OCI-LY1 (cell line): Measurements from ENCODE around the gene SEMA3C.

Experiments used
- H2AFZ ChIP-seq: fragments of 200-600 bp; sonication (generic), shearing (Covaris generic); 2 replicates; pipeline ENCODE4 v1.6.0; 2014; ENCODE audit warnings: antibody characterized with exemption, mild to moderate bottlenecking, low read length
- H3F3A ChIP-seq: fragments of 200-600 bp; sonication (generic), shearing (Covaris generic); 2 replicates; pipeline ENCODE4 v1.6.0; 2014; ENCODE audit warnings: mild to moderate bottlenecking, antibody characterized with exemption, low read length, moderate library complexity; ENCODE audit not compliant: insufficient read depth
- H3K27ac ChIP-seq: fragments of 200-600 bp; sonication (generic); 2 replicates; pipeline ENCODE4 v1.5.1; 2014; ENCODE audit warnings: low read length, mixed run types, mild to moderate bottlenecking, low read depth; ENCODE audit not compliant: poor library complexity, severe bottlenecking
- H3K27me3 ChIP-seq: fragments of 200-600 bp; sonication (generic); 2 replicates; pipeline ENCODE4 v1.6.0; 2014; ENCODE audit warnings: antibody characterized with exemption, mild to moderate bottlenecking, low read length, moderate library complexity; ENCODE audit not compliant: insufficient read depth
- H3K36me3 ChIP-seq: fragments of 200-600 bp; sonication (generic); 2 replicates; pipeline ENCODE4 v1.6.1; 2014; ENCODE audit warnings: mild to moderate bottlenecking, antibody characterized with exemption, low read length, moderate library complexity, mixed read lengths; ENCODE audit not compliant: insufficient read depth
- H3K4me1 ChIP-seq: fragments of 200-600 bp; sonication (generic); 2 replicates; pipeline ENCODE4 v1.5.1; 2014; ENCODE audit warnings: mild to moderate bottlenecking, low read length, moderate library complexity; ENCODE audit not compliant: insufficient read depth, severe bottlenecking
- H3K4me2 ChIP-seq: fragments of 200-600 bp; sonication (generic), shearing (Covaris generic); 2 replicates; pipeline ENCODE4 v1.6.1; 2014; ENCODE audit warnings: low read length
- H3K4me3 ChIP-seq: fragments of 200-600 bp; sonication (generic); 2 replicates; pipeline ENCODE4 v1.5.1; 2014; ENCODE audit warnings: low read length, low read depth, mild to moderate bottlenecking, mixed read lengths; ENCODE audit not compliant: poor library complexity, severe bottlenecking
- H3K79me2 ChIP-seq: fragments of 200-600 bp; shearing (Covaris generic); 2 replicates; pipeline ENCODE4 v1.6.1; 2016; ENCODE audit warnings: mixed run types, low read length, mixed read lengths; ENCODE audit not compliant: insufficient read depth
- H3K9ac ChIP-seq: fragments of 200-600 bp; sonication (generic), shearing (Covaris generic); 2 replicates; pipeline ENCODE4 v1.6.1; 2014; ENCODE audit warnings: mild to moderate bottlenecking, low read length, mixed read lengths
- H3K9me2 ChIP-seq: fragments of 200-600 bp; sonication (generic), shearing (Covaris generic); 2 replicates; pipeline ENCODE4 v1.6.1; 2014; ENCODE audit warnings: low read depth, mild to moderate bottlenecking, low read length, mixed read lengths
- H3K9me3 ChIP-seq: fragments of 200-600 bp; shearing (Covaris generic); 2 replicates; pipeline ENCODE4 v1.6.1; 2014; ENCODE audit warnings: low read length, mixed read lengths
- H4K20me1 ChIP-seq: fragments of 200-600 bp; sonication (generic), shearing (Covaris generic); 2 replicates; pipeline ENCODE4 v1.6.0; 2016; ENCODE audit warnings: mild to moderate bottlenecking, low read length; ENCODE audit not compliant: insufficient read depth
- EZH2 ChIP-seq: fragments of 200-600 bp; sonication (generic), shearing (Covaris generic); IDR thresholded peaks from 2 replicates; pipeline ENCODE4 v1.8.0; 2017; ENCODE audit warnings: borderline replicate concordance, mixed run types, mild to moderate bottlenecking, antibody characterized with exemption, low read length, moderate library complexity, mixed read lengths
- TF ChIP-seq, protein P1 (sequence below): fragments of 200-600 bp; sonication (generic), shearing (Covaris generic); IDR thresholded peaks from 2 replicates; pipeline ENCODE4 v1.5.1; 2017; ENCODE audit warnings: mild to moderate bottlenecking, antibody characterized with exemption, low read length, moderate library complexity, mixed read lengths

Gene SEMA3C

DNA sequence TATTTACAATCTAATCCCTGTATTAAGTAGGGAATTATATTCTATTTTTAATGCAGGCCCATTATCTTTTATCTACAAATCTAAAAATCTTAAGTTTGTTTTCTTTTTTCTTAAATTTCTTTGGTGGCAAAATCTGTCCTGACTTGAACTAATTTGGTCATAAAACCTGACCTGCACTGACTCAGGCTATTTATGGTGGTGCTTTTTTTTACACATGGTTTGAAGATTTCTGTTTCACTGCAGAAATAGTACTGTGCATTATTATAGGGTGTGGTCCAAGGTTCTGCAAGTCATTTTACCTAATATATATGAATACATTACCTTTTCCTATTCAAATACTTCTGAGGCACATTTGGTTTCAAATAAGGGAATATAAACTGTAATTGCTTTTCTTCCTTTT lies 143.4 kb downstream of the SEMA3C start:
- Histone ChIP-seq H3F3A (no peaks in the 10 kb centered on the region), H3K79me2 (no peaks in the 10 kb centered on the region), H3K9me2 (no peaks in the 10 kb centered on the region), H3K27ac (no peak overlapping the region), H3K27me3 (no peaks in the 10 kb centered on the region), H3K9me3 (no peaks in the 10 kb centered on the region), H3K4me1 (no peaks in the 10 kb centered on the region), H3K4me3 (no peak overlapping the region), H3K36me3 (no peaks in the 10 kb centered on the region), H3K9ac (no peak overlapping the region), H3K4me2 (no peak overlapping the region), H4K20me1 (no peaks in the 10 kb centered on the region), H2AFZ (no peak overlapping the region)
- TF ChIP-seq EZH2 = no peak
- TF ChIP-seq, protein P1, sequence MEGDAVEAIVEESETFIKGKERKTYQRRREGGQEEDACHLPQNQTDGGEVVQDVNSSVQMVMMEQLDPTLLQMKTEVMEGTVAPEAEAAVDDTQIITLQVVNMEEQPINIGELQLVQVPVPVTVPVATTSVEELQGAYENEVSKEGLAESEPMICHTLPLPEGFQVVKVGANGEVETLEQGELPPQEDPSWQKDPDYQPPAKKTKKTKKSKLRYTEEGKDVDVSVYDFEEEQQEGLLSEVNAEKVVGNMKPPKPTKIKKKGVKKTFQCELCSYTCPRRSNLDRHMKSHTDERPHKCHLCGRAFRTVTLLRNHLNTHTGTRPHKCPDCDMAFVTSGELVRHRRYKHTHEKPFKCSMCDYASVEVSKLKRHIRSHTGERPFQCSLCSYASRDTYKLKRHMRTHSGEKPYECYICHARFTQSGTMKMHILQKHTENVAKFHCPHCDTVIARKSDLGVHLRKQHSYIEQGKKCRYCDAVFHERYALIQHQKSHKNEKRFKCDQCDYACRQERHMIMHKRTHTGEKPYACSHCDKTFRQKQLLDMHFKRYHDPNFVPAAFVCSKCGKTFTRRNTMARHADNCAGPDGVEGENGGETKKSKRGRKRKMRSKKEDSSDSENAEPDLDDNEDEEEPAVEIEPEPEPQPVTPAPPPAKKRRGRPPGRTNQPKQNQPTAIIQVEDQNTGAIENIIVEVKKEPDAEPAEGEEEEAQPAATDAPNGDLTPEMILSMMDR = no peak

DNA sequence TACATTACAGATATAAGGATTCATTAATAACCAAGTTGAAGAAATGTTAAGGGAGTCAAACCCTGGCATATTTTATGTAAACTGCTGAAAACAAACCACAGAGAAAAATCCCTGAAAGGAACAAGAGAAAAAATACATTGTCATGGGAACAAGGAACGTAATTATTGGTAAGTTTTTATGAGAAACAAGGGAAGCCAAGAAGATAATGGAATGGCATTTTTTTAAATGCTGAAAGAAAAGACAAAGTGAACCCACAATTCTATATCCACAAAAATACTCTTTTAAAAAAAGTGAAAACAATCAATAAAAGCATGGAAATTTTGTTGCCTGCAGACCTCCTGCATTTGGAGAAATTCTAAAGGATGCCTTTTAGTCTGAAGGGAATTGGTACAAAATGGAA lies 144.0 kb downstream of the SEMA3C start:
- Histone ChIP-seq H3K27ac (no peak overlapping the region), H3K4me2 (no peak overlapping the region), H2AFZ (no peak overlapping the region), H3K36me3 (no peaks in the 10 kb centered on the region), H3K79me2 (no peaks in the 10 kb centered on the region), H4K20me1 (no peaks in the 10 kb centered on the region), H3K4me1 (no peaks in the 10 kb centered on the region), H3F3A (no peaks in the 10 kb centered on the region), H3K9me3 (no peaks in the 10 kb centered on the region), H3K4me3 (no peak overlapping the region), H3K27me3 (no peaks in the 10 kb centered on the region), H3K9ac (no peak overlapping the region), H3K9me2 (no peaks in the 10 kb centered on the region)
- no peak for TF ChIP-seq EZH2
- TF ChIP-seq, protein P1 = no peak

DNA sequence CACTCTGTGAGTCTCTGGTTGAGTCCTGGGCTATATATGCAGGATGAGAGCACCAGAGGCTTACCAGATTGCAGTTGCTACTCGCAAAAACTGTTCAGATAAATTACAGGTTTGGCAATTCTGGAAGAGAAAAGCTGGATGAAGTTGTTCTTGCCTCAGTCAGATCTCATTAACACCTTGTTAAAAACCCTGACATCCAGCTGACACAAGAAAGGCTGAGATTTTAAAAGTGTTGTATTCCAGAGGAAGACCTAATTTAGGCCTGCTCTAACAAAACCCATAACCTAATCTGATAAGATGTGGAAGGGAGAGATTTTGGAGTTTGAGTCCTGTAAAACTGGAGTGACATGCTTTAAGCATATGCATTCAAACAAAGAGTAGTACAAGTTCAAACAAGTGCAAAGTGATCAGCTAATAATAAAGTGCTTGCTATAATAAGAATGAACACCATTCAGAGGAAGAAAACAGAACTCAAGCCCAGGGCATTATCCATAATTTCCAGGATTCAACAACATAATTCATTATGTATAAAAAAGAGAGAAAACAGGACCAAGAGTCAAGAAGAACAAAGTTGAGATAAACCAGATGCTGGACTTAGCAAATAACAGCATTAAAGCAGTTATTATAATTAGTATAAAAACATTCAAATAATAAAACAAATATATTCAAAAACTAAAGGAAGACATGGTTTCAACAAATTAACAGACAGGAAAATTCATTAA lies 144.9 kb downstream of the SEMA3C start:
- no peak overlapping the region for H2AFZ ChIP-seq
- H4K20me1 ChIP-seq = no peaks in the 10 kb centered on the region
- no peaks in the 10 kb centered on the region for H3K9me3 ChIP-seq
- no peaks in the 10 kb centered on the region for H3K27me3 ChIP-seq
- H3K4me2 ChIP-seq = no peak overlapping the region
- no peaks in the 10 kb centered on the region for H3K4me1 ChIP-seq
- no peak overlapping the region for H3K27ac ChIP-seq
- H3K4me3 ChIP-seq = no peak overlapping the region
- H3K79me2 ChIP-seq = no peaks in the 10 kb centered on the region
- TF ChIP-seq, protein P1 = no peak
- TF ChIP-seq EZH2 = no peak
- H3F3A ChIP-seq = no peaks in the 10 kb centered on the region
- no peaks in the 10 kb centered on the region for H3K36me3 ChIP-seq
- no peaks in the 10 kb centered on the region for H3K9me2 ChIP-seq
- no peak overlapping the region for H3K9ac ChIP-seq
